HUES64 (cell line): Measurements from ENCODE around the gene SPAM1.

Source experiments
- H3K27ac ChIP-seq: 2 replicates; pipeline ENCODE4 v1.7.0; 2013; ENCODE audit warnings: low read depth, low read length, inconsistent platforms
- H3K27me3 ChIP-seq: 2 replicates; pipeline ENCODE4 v1.6.1; 2013; ENCODE audit warnings: mild to moderate bottlenecking, low read length; ENCODE audit not compliant: insufficient read depth
- H3K36me3 ChIP-seq: 2 replicates; pipeline ENCODE4 v1.6.1; 2013; ENCODE audit warnings: mild to moderate bottlenecking, low read length; ENCODE audit not compliant: insufficient read depth
- H3K4me1 ChIP-seq: 2 replicates; pipeline ENCODE4 v1.6.1; 2013; ENCODE audit warnings: mild to moderate bottlenecking, low read length, moderate library complexity; ENCODE audit not compliant: insufficient read depth
- H3K4me3 ChIP-seq: 2 replicates; pipeline ENCODE4 v1.5.1; 2013; ENCODE audit warnings: mild to moderate bottlenecking, low read length, moderate library complexity
- H3K9ac ChIP-seq: 2 replicates; pipeline ENCODE4 v1.6.1; 2013; ENCODE audit warnings: mild to moderate bottlenecking, low read depth, low read length
- H3K9me3 ChIP-seq: 2 replicates; pipeline ENCODE4 v1.6.1; 2013; ENCODE audit warnings: low read depth, low read length; ENCODE audit not compliant: insufficient read depth
- WGBS: fragments of 150-250, 120-280 bp; methylation state at CpG from one replicate; pipeline ENCODE4 v1.1.7; 2013; ENCODE audit warnings: missing lambda C conversion rate; 5-methylcytosine and 5-hydroxymethylcytosine counted together

SPAM1 gene

DNA sequence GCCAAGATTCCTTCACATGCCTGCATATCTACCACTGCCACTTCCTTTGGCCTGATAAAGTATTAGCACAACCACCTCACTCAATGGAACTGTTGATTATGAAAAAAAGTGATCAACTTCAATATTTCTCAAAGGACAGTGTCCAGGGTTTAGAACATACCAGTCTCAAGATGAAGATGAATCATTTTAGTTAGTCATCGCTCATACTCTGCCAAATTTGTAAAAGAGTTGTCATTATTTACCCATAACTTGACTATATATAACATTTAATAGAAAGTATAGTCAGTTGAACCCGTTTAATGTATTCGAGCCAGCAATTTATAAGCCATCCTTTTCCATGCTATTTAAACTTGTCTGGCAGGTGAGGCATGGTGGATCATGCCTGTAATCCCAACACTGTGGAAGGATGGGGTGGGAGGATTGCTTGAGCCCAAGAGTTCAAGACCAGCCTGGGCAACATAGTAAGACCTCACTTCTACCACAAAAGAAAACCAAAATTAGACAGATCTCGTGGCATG, 33.2 kb downstream of the SPAM1 start:
- H3K4me1 ChIP-seq, result no peaks in the 10 kb centered on the region
- no peaks in the 10 kb centered on the region for H3K36me3 ChIP-seq
- H3K4me3 ChIP-seq, result no peak overlapping the region
- H3K27me3 ChIP-seq, result no peaks in the 10 kb centered on the region
- no peak overlapping the region for H3K27ac ChIP-seq
- WGBS, result 95% methylated on average over 1 of the region's 4 CpGs
- H3K9ac ChIP-seq, result no peak overlapping the region
- no peaks in the 10 kb centered on the region for H3K9me3 ChIP-seq

DNA sequence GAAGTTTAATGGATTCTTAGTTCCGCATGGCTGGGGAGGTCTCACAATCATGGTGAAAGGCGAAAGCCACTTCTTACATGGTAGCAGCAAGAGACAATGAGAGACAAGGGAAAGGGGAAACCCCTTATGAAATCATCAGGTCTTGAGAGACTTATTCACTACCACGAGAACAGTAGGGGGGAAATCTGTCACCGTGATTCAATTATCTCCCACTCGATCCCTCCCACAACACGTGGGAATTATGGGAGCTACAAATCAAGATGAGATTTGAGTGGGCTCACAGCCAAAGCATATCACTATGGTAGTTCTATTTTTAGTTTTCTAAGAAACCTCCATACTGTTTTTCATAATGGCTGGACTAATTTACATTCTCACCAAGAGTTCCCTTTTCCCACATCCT, 36.7 kb downstream of the SPAM1 start:
- H3K27me3 ChIP-seq, result no peaks in the 10 kb centered on the region
- WGBS, result 80% methylated on average over 6 of the region's 6 CpGs

DNA sequence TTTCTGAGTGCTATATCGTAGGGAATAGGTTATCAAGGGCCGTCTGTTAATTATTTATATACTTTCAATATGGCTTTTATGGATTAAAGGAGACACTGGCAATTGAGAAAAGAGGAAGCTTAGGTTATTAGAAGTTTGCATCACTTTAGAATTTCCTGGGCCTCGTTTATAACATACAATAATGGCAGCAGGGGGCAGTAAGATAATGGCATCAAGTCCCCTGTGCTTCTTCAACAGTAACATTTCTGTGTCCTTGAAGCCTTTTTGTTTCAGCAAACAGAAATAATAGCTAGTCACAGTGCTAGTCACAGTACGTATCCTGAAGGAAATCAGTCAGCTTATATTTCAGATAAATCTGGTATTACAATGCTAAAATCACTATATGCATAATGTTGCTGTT, 41.9 kb downstream of the SPAM1 start:
- Histone ChIP-seq H3K36me3 (no peaks in the 10 kb centered on the region), H3K27me3 (no peaks in the 10 kb centered on the region), H3K9ac (no peak overlapping the region), H3K9me3 (no peaks in the 10 kb centered on the region), H3K4me1 (no peaks in the 10 kb centered on the region), H3K4me3 (no peak overlapping the region), H3K27ac (no peak overlapping the region)
- WGBS, result 65% methylated on average over 2 of the region's 4 CpGs

More for the DNA sequence above, 36.7 kb downstream of the SPAM1 start:
- Histone ChIP-seq H3K9me3 (no peaks in the 10 kb centered on the region), H3K4me3 (no peak overlapping the region), H3K9ac (no peak overlapping the region), H3K36me3 (no peaks in the 10 kb centered on the region), H3K4me1 (no peaks in the 10 kb centered on the region), H3K27ac (no peak overlapping the region)

DNA sequence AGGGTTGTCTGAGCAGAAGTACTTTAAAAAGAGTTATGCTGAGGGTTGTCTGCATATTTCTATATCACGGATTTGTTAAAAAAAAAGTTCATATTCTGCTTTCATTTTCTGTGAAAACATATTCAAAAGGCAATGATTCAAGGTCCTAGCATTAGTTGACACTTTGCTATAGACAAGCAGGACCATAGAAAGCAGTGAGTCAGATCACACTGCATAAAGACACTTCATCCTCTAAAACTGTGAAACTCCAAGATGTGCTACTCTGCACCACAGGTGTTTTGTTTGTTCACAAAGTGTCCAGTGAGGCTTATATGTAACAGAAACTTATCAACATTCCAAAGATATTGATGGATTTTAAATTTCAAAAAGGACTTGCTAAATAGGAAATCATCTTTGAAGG, 47.0 kb downstream of the SPAM1 start:
- WGBS, result 94% methylated on average over 1 of the region's 1 CpG
- no peak overlapping the region for H3K9ac ChIP-seq
- H3K4me3 ChIP-seq, result no peak overlapping the region
- H3K9me3 ChIP-seq, result no peaks in the 10 kb centered on the region
- H3K4me1 ChIP-seq, result peaks cover 5% of the 10 kb centered on the region; the same call in 1 of the 2 replicates
- H3K27me3 ChIP-seq, result no peaks in the 10 kb centered on the region
- H3K27ac ChIP-seq, result no peak overlapping the region
- H3K36me3 ChIP-seq, result no peaks in the 10 kb centered on the region

DNA sequence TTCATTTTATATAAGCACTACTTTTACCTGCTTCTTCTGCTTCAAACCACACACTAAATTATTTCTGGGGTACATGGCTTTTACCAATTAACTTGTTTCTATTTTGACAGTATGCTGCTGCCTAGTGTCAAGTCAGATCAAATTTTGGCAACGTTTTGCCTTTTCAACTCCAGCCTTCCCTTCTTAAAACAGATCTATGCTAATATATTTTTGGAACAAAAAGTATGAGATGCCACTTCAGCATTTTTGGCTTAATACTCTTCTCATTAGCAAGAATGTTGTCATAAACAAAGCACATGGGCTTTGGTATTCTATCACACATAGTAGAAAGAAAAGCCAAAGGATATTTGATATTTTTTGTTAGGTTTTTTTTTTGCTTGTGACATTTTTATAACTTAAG, 47.8 kb downstream of the SPAM1 start:
- H3K36me3 ChIP-seq, result no peaks in the 10 kb centered on the region
- no peaks in the 10 kb centered on the region for H3K27me3 ChIP-seq
- no peak overlapping the region for H3K4me3 ChIP-seq
- no peak overlapping the region for H3K27ac ChIP-seq
- peaks cover 5% of the 10 kb centered on the region; the same call in 1 of the 2 replicates for H3K4me1 ChIP-seq
- no peaks in the 10 kb centered on the region for H3K9me3 ChIP-seq
- H3K9ac ChIP-seq, result no peak overlapping the region
- WGBS, result 71% methylated on average over 1 of the region's 1 CpG

DNA sequence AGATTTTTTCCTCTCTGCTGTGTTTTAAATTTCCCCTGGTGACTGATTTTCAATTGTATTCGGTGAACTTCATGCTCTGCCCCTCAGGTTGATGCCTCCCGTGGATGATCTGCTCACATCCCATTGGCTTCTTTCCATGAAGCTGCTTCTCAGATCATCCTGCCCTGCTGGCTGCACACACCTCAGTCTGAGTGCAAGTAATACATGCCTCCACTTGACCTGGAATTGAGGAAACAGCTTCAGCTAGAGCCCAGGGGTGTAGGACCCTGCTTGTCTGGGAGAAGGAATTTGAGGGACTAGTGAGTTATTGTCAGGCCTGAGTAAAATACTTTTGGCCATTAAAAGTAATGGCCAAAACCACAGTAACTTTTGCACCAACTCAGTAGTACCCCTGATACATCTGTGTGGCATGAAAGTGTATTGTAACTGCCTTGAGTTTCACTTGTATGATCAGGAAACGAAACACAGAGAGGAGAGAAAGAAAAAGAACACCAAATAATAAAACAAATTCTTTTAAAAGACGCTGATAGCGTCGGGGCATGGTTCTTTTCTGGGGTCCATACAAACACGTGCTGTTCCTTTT, 49.4 kb downstream of the SPAM1 start:
- H3K4me1 ChIP-seq, result peaks cover 5% of the 10 kb centered on the region; the same call in 1 of the 2 replicates
- no peaks in the 10 kb centered on the region for H3K9me3 ChIP-seq
- no peak overlapping the region for H3K9ac ChIP-seq
- H3K27me3 ChIP-seq, result no peaks in the 10 kb centered on the region
- 93% methylated on average over 7 of the region's 7 CpGs for WGBS
- H3K4me3 ChIP-seq, result no peak overlapping the region
- H3K36me3 ChIP-seq, result no peaks in the 10 kb centered on the region
- H3K27ac ChIP-seq, result no peak overlapping the region

DNA sequence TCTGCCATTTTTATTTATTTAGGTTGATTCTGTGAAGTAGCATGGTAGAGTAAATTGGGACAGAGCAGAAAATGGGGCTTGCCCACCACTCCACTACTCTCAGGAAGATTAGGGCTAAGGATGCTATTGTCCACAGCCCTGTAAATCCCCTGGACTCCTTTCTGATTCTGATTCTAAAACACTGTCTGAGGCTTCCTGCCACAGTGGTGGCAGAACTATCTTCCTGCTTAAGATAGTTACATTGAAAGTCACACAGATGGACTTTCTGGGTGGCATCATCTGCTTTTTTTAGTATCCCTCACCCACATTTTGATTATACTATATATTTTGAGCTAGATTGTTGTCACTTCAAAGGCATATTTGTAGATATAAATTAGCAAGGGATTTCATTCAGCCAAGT, 50.0 kb downstream of the SPAM1 start:
- H3K4me1 ChIP-seq, result peaks cover 5% of the 10 kb centered on the region; the same call in 1 of the 2 replicates
- no peak overlapping the region for H3K9ac ChIP-seq
- no peak overlapping the region for H3K27ac ChIP-seq
- H3K27me3 ChIP-seq, result no peaks in the 10 kb centered on the region
- no peaks in the 10 kb centered on the region for H3K36me3 ChIP-seq
- no peak overlapping the region for H3K4me3 ChIP-seq
- no peaks in the 10 kb centered on the region for H3K9me3 ChIP-seq

DNA sequence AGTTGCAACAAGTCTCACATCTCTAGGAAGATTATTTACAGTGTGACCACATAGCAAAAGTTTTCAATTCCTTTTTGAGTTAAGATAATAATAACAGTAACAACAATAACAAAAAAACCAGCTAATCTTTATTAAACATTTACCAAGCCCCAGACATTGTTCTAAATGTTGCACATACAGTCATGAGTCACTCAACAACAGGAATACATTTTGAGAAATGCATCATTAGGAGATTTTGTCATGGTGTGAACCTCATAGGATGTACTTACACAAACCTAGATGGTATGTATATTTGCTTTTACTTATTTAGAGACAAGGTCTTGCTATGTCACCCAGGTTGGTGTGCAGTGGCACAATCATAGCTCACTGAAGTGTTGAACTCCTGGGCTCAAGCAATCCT, 52.0 kb downstream of the SPAM1 start:
- Histone ChIP-seq H3K9ac (no peak overlapping the region), H3K36me3 (no peaks in the 10 kb centered on the region), H3K27me3 (no peaks in the 10 kb centered on the region), H3K9me3 (no peaks in the 10 kb centered on the region), H3K4me3 (no peak overlapping the region), H3K27ac (no peak overlapping the region), H3K4me1 (peaks cover 5% of the 10 kb centered on the region; the same call in 1 of the 2 replicates)

DNA sequence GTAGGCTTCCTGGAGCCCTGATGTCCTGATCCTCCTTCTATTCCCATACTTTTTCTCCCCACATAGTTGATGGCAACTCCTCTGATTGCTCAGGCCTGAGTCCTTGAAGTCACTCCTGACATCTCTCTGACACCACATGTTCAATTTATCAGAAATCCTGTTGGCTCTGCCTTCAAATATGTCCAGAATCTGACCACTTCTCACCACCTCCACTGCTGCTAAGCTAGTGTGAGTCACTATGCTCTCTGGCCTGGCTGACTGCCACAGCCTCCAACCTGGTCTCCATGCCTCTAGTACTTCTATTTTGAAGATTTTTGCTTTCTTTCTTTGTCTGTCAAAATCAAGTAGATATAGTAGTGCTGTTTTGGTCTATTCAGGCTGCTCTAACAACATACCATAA, 54.8 kb downstream of the SPAM1 start:
- H3K36me3 ChIP-seq, result no peaks in the 10 kb centered on the region
- H3K9me3 ChIP-seq, result no peaks in the 10 kb centered on the region
- no peak overlapping the region for H3K4me3 ChIP-seq
- H3K9ac ChIP-seq, result no peak overlapping the region
- H3K4me1 ChIP-seq, result peaks cover 5% of the 10 kb centered on the region; the same call in 1 of the 2 replicates
- no peaks in the 10 kb centered on the region for H3K27me3 ChIP-seq
- no peak overlapping the region for H3K27ac ChIP-seq

DNA sequence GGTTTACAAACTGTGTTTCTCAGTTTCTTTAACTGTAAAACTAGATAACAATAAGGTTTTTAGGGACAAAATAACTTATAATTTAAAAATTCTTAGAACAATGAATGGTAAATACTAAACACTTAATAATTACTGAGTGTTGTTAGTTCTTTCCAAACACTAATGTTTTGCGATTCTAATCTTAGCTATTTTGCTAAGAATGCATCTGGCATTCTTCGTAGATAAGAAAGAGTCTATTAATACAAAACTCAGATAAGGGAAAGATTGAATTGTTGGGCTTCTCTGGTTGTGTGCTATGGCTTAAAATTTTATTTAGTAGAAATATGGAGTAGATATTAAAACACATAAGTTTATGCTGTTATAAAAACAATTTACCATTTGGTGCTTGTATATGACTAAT, 62.4 kb downstream of the SPAM1 start:
- H3K9me3 ChIP-seq, result no peaks in the 10 kb centered on the region
- no peak overlapping the region for H3K27ac ChIP-seq
- no peaks in the 10 kb centered on the region for H3K27me3 ChIP-seq
- H3K9ac ChIP-seq, result no peak overlapping the region
- H3K36me3 ChIP-seq, result no peaks in the 10 kb centered on the region
- WGBS, result 80% methylated on average over 1 of the region's 2 CpGs
- H3K4me3 ChIP-seq, result no peak overlapping the region
- H3K4me1 ChIP-seq, result no peaks in the 10 kb centered on the region

DNA sequence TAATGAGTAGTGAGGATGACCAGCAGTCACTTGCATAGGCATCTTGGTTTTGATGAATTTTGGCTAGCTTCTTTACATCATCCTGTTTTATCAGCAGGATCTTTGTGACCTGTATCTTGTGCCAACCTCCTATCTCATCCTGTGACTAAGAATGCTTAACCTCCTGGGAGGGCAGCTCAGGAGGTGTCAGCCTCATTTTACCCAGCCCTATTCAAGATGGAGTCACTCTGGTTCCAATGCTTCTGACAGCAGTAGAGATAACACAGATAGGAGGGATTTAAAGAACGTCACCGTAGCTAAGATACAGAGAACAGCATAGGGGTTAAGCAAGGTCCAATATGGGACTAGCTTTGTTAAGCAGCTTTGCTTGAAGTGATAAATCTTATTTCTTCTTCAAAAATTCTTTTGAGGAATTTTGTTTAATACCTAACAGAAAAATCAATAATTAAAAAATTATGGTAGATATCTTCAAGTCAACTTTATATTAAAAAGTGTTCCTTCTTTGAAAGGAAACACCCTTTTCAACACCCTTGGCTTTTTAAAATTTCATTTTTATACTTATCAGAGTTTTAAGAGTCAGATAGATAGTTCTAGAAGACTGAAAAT, 68.0 kb downstream of the SPAM1 start:
- no peak overlapping the region for H3K27ac ChIP-seq
- WGBS, result 94% methylated on average over 2 of the region's 2 CpGs
- peaks cover 18% of the 10 kb centered on the region for H3K4me1 ChIP-seq
- H3K36me3 ChIP-seq, result no peaks in the 10 kb centered on the region
- no peak overlapping the region for H3K9ac ChIP-seq
- H3K4me3 ChIP-seq, result no peak overlapping the region
- no peaks in the 10 kb centered on the region for H3K27me3 ChIP-seq
- no peaks in the 10 kb centered on the region for H3K9me3 ChIP-seq
